A673 (cell line): Measurements from ENCODE around the gene SLC5A6.

Experiments
- EZH2 ChIP-seq: fragments of 200-600 bp; sonication (generic); IDR thresholded peaks from 2 replicates; pipeline ENCODE4 v1.6.1; 2017; ENCODE audit warnings: borderline replicate concordance, low read depth, mild to moderate bottlenecking, mixed read lengths, antibody characterized with exemption, low read length; ENCODE audit not compliant: poor library complexity, severe bottlenecking
- TF ChIP-seq, protein P1 (sequence below): fragments of 300-800, 200-600 bp; sonication (generic); conservative IDR thresholded peaks from 2 replicates; pipeline ENCODE4 v1.5.1; 2017; ENCODE audit warnings: low read depth, mild to moderate bottlenecking, antibody characterized with exemption, low read length, moderate library complexity, mixed read lengths

DNA sequence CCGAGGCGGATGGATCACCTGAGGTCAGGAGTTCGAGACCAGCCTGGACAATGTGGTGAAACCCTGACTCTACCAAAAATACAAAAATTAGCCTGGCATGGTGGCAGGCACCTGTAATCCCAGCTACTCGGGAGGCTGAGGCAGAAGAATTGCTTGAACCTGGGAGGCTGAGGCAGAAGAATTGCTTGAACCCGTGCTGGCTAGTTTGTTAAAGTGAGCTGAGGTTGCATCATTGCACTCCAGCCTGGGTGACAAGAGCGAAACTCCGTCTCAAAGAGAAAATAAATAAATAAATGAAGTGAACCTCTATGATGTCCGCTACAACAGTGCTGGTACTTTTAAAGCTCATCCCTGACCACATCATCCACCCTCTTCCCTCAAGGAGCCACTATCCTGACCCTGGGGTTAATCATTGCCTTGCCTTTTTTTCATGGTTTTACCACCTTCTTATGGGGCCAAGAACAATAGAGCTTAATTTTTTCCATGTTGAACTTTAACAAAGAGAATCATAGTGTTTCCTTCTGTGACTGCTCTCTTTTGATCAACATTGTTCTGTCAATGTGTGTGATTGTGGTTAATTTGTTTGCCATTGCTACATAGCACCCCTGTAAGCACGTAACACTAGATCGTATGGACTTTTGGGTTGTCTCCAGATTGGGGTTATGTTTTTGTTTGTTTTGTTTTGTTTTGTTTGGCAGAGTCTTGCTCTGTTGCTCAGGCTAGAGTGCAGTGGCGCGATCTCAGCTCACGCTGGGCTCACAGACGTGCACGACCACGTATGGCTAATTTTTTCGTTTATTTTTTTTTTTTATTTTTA, 17.3 kb downstream of the SLC5A6 start:
- TF ChIP-seq, protein P1, sequence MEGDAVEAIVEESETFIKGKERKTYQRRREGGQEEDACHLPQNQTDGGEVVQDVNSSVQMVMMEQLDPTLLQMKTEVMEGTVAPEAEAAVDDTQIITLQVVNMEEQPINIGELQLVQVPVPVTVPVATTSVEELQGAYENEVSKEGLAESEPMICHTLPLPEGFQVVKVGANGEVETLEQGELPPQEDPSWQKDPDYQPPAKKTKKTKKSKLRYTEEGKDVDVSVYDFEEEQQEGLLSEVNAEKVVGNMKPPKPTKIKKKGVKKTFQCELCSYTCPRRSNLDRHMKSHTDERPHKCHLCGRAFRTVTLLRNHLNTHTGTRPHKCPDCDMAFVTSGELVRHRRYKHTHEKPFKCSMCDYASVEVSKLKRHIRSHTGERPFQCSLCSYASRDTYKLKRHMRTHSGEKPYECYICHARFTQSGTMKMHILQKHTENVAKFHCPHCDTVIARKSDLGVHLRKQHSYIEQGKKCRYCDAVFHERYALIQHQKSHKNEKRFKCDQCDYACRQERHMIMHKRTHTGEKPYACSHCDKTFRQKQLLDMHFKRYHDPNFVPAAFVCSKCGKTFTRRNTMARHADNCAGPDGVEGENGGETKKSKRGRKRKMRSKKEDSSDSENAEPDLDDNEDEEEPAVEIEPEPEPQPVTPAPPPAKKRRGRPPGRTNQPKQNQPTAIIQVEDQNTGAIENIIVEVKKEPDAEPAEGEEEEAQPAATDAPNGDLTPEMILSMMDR = no peak
- TF ChIP-seq EZH2 = no peak
